ENCODE results near the gene NEK11.

NEK11 gene

GRCh38 chr3:131009698-131010097 lies 17.0 kb upstream of the NEK11 start:
- Histone ChIP-seq H3K4me2 (ENCODE audit: low read length) (no peak overlapping the region), H3K27me3 (ENCODE audit: insufficient read depth, low read length) (no peaks in the 10 kb centered on the region), H4K20me1 (ENCODE audit: insufficient read depth, low read length) (no peaks in the 10 kb centered on the region), H3K9me2 (ENCODE audit: low read depth, low read length) (no peaks in the 10 kb centered on the region), H3K79me2 (ENCODE audit: insufficient read depth, low read length) (no peaks in the 10 kb centered on the region), H3K9me3 (ENCODE audit: low read length) (no peaks in the 10 kb centered on the region), H3K27ac (ENCODE audit: low read depth, low read length, poor library complexity, severe bottlenecking) (no peak overlapping the region), H3F3A (ENCODE audit: insufficient read depth, low read length) (no peaks in the 10 kb centered on the region), H3K4me3 (ENCODE audit: low read depth, low read length, poor library complexity, severe bottlenecking) (no peak overlapping the region), H3K4me1 (ENCODE audit: insufficient read depth, low read length, severe bottlenecking) (no peaks in the 10 kb centered on the region), H2AFZ (ENCODE audit: low read length) (no peak overlapping the region), H3K9ac (ENCODE audit: low read length) (no peak overlapping the region), H3K36me3 (ENCODE audit: insufficient read depth, low read length) (peaks cover 76% of the 10 kb centered on the region)
- TF ChIP-seq, protein P1, sequence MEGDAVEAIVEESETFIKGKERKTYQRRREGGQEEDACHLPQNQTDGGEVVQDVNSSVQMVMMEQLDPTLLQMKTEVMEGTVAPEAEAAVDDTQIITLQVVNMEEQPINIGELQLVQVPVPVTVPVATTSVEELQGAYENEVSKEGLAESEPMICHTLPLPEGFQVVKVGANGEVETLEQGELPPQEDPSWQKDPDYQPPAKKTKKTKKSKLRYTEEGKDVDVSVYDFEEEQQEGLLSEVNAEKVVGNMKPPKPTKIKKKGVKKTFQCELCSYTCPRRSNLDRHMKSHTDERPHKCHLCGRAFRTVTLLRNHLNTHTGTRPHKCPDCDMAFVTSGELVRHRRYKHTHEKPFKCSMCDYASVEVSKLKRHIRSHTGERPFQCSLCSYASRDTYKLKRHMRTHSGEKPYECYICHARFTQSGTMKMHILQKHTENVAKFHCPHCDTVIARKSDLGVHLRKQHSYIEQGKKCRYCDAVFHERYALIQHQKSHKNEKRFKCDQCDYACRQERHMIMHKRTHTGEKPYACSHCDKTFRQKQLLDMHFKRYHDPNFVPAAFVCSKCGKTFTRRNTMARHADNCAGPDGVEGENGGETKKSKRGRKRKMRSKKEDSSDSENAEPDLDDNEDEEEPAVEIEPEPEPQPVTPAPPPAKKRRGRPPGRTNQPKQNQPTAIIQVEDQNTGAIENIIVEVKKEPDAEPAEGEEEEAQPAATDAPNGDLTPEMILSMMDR (IDR thresholded peaks at IDR 0.05; ENCODE audit: low read length), result no peak
- no peak for TF ChIP-seq EZH2 (IDR thresholded peaks at IDR 0.05; ENCODE audit: borderline replicate concordance, low read length)

DNA sequence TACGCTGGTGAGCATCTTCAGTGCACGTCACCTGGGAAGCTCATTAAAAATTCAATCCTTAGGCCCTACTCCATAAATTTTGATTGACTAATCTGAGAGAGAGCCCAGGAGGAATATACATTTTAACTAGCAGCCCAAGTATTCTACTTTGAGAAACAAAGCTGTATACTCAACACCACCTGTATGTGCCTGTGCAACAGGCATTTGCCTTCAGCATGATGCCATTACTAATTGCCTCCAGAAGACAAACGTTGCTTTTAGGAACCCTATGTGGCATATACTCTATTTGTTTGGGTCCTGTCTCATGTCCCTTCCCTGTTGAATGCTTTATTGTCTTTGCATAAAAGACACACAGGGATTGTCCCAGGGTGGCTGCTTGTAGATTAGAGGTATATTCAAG lies 7.7 kb upstream of the NEK11 start:
- peaks cover 79% of the 10 kb centered on the region for H3K36me3 ChIP-seq (ENCODE audit: insufficient read depth, low read length)
- no peaks in the 10 kb centered on the region for H3K27me3 ChIP-seq (ENCODE audit: insufficient read depth, low read length)
- no peaks in the 10 kb centered on the region for H3K9me3 ChIP-seq (ENCODE audit: low read length)
- H3K79me2 ChIP-seq (ENCODE audit: insufficient read depth, low read length), result no peaks in the 10 kb centered on the region
- H2AFZ ChIP-seq (ENCODE audit: low read length), result no peak overlapping the region
- no peaks in the 10 kb centered on the region for H3K9me2 ChIP-seq (ENCODE audit: low read depth, low read length)
- H3K4me3 ChIP-seq (ENCODE audit: low read depth, low read length, poor library complexity, severe bottlenecking), result no peak overlapping the region
- H3F3A ChIP-seq (ENCODE audit: insufficient read depth, low read length), result no peaks in the 10 kb centered on the region; the same call in 1 of the 2 replicates
- H3K4me2 ChIP-seq (ENCODE audit: low read length), result no peak overlapping the region
- H4K20me1 ChIP-seq (ENCODE audit: insufficient read depth, low read length), result no peaks in the 10 kb centered on the region
- TF ChIP-seq, protein P1 (IDR thresholded peaks at IDR 0.05; ENCODE audit: low read length), result no peak
- TF ChIP-seq EZH2 (IDR thresholded peaks at IDR 0.05; ENCODE audit: borderline replicate concordance, low read length), result no peak
- peaks cover 32% of the 10 kb centered on the region for H3K4me1 ChIP-seq (ENCODE audit: insufficient read depth, low read length, severe bottlenecking)
- H3K9ac ChIP-seq (ENCODE audit: low read length), result no peak overlapping the region
- H3K27ac ChIP-seq (ENCODE audit: low read depth, low read length, poor library complexity, severe bottlenecking), result no peak overlapping the region

DNA sequence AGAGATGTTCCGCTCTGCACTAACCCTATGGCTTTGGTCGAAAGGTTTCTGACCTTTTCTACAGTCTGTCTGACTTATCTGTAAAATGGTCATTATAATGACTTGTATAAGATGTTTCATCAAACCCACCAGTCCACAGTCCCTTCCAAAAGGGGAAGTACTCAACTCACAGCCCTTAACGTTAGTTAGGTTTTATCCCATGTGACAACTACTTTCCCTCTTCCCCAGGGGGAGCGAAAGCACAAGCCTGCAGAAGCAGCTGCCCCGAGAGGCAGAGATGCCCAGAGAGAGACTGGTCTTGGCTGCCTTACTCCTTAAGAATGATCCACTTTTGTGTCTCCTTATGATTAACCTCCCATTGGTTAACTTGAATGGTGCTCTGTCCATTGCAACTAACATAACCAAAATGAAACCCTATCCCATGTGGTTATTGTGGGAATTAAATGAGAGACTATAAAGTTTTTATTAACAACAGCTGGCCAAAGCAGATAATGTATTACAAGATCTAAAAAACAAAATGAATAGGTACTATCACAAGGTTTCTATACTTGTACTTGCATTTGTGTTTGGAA lies 6.5 kb upstream of the NEK11 start:
- H3K36me3 ChIP-seq (ENCODE audit: insufficient read depth, low read length), result peaks cover 79% of the 10 kb centered on the region
- H3K4me2 ChIP-seq (ENCODE audit: low read length), result peak overlapping the region; percentile 15; the same call in 1 of the 2 replicates

More for the DNA sequence above, 6.5 kb upstream of the NEK11 start:
- H3K9ac ChIP-seq (ENCODE audit: low read length), result no peak overlapping the region
- H3K79me2 ChIP-seq (ENCODE audit: insufficient read depth, low read length), result no peaks in the 10 kb centered on the region
- no peaks in the 10 kb centered on the region for H4K20me1 ChIP-seq (ENCODE audit: insufficient read depth, low read length)
- H3K4me3 ChIP-seq (ENCODE audit: low read depth, low read length, poor library complexity, severe bottlenecking), result no peak overlapping the region
- H3K9me2 ChIP-seq (ENCODE audit: low read depth, low read length), result no peaks in the 10 kb centered on the region
- H3K27me3 ChIP-seq (ENCODE audit: insufficient read depth, low read length), result no peaks in the 10 kb centered on the region
- no peak overlapping the region for H2AFZ ChIP-seq (ENCODE audit: low read length)
- H3F3A ChIP-seq (ENCODE audit: insufficient read depth, low read length), result no peaks in the 10 kb centered on the region; the same call in 1 of the 2 replicates
- TF ChIP-seq, protein P1 (IDR thresholded peaks at IDR 0.05; ENCODE audit: low read length), result no peak
- TF ChIP-seq EZH2 (IDR thresholded peaks at IDR 0.05; ENCODE audit: borderline replicate concordance, low read length), result no peak
- no peaks in the 10 kb centered on the region for H3K9me3 ChIP-seq (ENCODE audit: low read length)
- H3K27ac ChIP-seq (ENCODE audit: low read depth, low read length, poor library complexity, severe bottlenecking), result no peak overlapping the region
- peaks cover 37% of the 10 kb centered on the region for H3K4me1 ChIP-seq (ENCODE audit: insufficient read depth, low read length, severe bottlenecking)

All from OCI-LY1 (cell line).